ENCODE measurements around the gene NLRC5.

The NLRC5 gene

GRCh38 chr16:56988948-56989945 is at the start of gene NLRC5:
NLRC5 (plus strand) TSS chr16:56989557; CDS start chr16:57020713, 31,156 bp downstream.
- peak; percentile 21 for DNase-seq

- no peak for DNase-seq
Measured at GRCh38 chr16:56939801-56940200, 49.6 kb upstream of the NLRC5 start.

- DNase-seq, result no peak
Measured at GRCh38 chr16:56941092-56941491, 48.3 kb upstream of the NLRC5 start.

- no peak for DNase-seq
Measured at GRCh38 chr16:56941856-56942331, 47.5 kb upstream of the NLRC5 start.

GRCh38 chr16:56943761-56944375 is 45.5 kb upstream of the NLRC5 start:
- no peak for DNase-seq

- DNase-seq, result peak; percentile 36
Measured at GRCh38 chr16:56944954-56945839, 44.2 kb upstream of the NLRC5 start.

GRCh38 chr16:56945847-56946527 is 43.4 kb upstream of the NLRC5 start:
- no peak for DNase-seq

GRCh38 chr16:56946767-56947603 is 42.4 kb upstream of the NLRC5 start:
- DNase-seq, result no peak

- no peak for DNase-seq
Measured at GRCh38 chr16:56947604-56947995, 41.8 kb upstream of the NLRC5 start.

GRCh38 chr16:56948234-56948633 is 41.1 kb upstream of the NLRC5 start:
- no peak for DNase-seq

- DNase-seq, result no peak
Measured at GRCh38 chr16:56950051-56950450, 39.3 kb upstream of the NLRC5 start.

- DNase-seq, result no peak
Measured at GRCh38 chr16:56950455-56950854, 38.9 kb upstream of the NLRC5 start.

- no peak for DNase-seq
Measured at GRCh38 chr16:56950881-56951771, 38.2 kb upstream of the NLRC5 start.

- DNase-seq, result no peak
Measured at GRCh38 chr16:56953006-56953405, 36.4 kb upstream of the NLRC5 start.

- no peak for DNase-seq
Measured at GRCh38 chr16:56956076-56956475, 33.3 kb upstream of the NLRC5 start.

- DNase-seq, result no peak
Measured at GRCh38 chr16:56956756-56957155, 32.6 kb upstream of the NLRC5 start.

GRCh38 chr16:56960681-56961281 is 28.6 kb upstream of the NLRC5 start:
- no peak for DNase-seq

GRCh38 chr16:56961386-56961785 is 28.0 kb upstream of the NLRC5 start:
- DNase-seq, result no peak

- no peak for DNase-seq
Measured at GRCh38 chr16:56961851-56962281, 27.5 kb upstream of the NLRC5 start, which contains the start of gene CETP. CETP (plus strand) TSS chr16:56961950; CDS start chr16:56961980, 30 bp downstream.

Measured in NCI-H524 treated with DMSO at 0.1 percent for 48 hours (cell line).